OCI-LY1 (cell line): ENCODE results near the gene BANF2.

ENCODE experiments used
- H2AFZ ChIP-seq: fragments of 200-600 bp; sonication (generic), shearing (Covaris generic); 2 replicates; pipeline ENCODE4 v1.6.0; 2014; ENCODE audit warnings: antibody characterized with exemption, mild to moderate bottlenecking, low read length
- H3F3A ChIP-seq: fragments of 200-600 bp; sonication (generic), shearing (Covaris generic); 2 replicates; pipeline ENCODE4 v1.6.0; 2014; ENCODE audit warnings: mild to moderate bottlenecking, antibody characterized with exemption, low read length, moderate library complexity; ENCODE audit not compliant: insufficient read depth
- H3K27ac ChIP-seq: fragments of 200-600 bp; sonication (generic); 2 replicates; pipeline ENCODE4 v1.5.1; 2014; ENCODE audit warnings: low read length, mixed run types, mild to moderate bottlenecking, low read depth; ENCODE audit not compliant: poor library complexity, severe bottlenecking
- H3K27me3 ChIP-seq: fragments of 200-600 bp; sonication (generic); 2 replicates; pipeline ENCODE4 v1.6.0; 2014; ENCODE audit warnings: antibody characterized with exemption, mild to moderate bottlenecking, low read length, moderate library complexity; ENCODE audit not compliant: insufficient read depth
- H3K36me3 ChIP-seq: fragments of 200-600 bp; sonication (generic); 2 replicates; pipeline ENCODE4 v1.6.1; 2014; ENCODE audit warnings: mild to moderate bottlenecking, antibody characterized with exemption, low read length, moderate library complexity, mixed read lengths; ENCODE audit not compliant: insufficient read depth
- H3K4me1 ChIP-seq: fragments of 200-600 bp; sonication (generic); 2 replicates; pipeline ENCODE4 v1.5.1; 2014; ENCODE audit warnings: mild to moderate bottlenecking, low read length, moderate library complexity; ENCODE audit not compliant: insufficient read depth, severe bottlenecking
- H3K4me2 ChIP-seq: fragments of 200-600 bp; sonication (generic), shearing (Covaris generic); 2 replicates; pipeline ENCODE4 v1.6.1; 2014; ENCODE audit warnings: low read length
- H3K4me3 ChIP-seq: fragments of 200-600 bp; sonication (generic); 2 replicates; pipeline ENCODE4 v1.5.1; 2014; ENCODE audit warnings: low read length, low read depth, mild to moderate bottlenecking, mixed read lengths; ENCODE audit not compliant: poor library complexity, severe bottlenecking
- H3K79me2 ChIP-seq: fragments of 200-600 bp; shearing (Covaris generic); 2 replicates; pipeline ENCODE4 v1.6.1; 2016; ENCODE audit warnings: mixed run types, low read length, mixed read lengths; ENCODE audit not compliant: insufficient read depth
- H3K9ac ChIP-seq: fragments of 200-600 bp; sonication (generic), shearing (Covaris generic); 2 replicates; pipeline ENCODE4 v1.6.1; 2014; ENCODE audit warnings: mild to moderate bottlenecking, low read length, mixed read lengths
- H3K9me2 ChIP-seq: fragments of 200-600 bp; sonication (generic), shearing (Covaris generic); 2 replicates; pipeline ENCODE4 v1.6.1; 2014; ENCODE audit warnings: low read depth, mild to moderate bottlenecking, low read length, mixed read lengths
- H3K9me3 ChIP-seq: fragments of 200-600 bp; shearing (Covaris generic); 2 replicates; pipeline ENCODE4 v1.6.1; 2014; ENCODE audit warnings: low read length, mixed read lengths
- H4K20me1 ChIP-seq: fragments of 200-600 bp; sonication (generic), shearing (Covaris generic); 2 replicates; pipeline ENCODE4 v1.6.0; 2016; ENCODE audit warnings: mild to moderate bottlenecking, low read length; ENCODE audit not compliant: insufficient read depth
- EZH2 ChIP-seq: fragments of 200-600 bp; sonication (generic), shearing (Covaris generic); IDR thresholded peaks from 2 replicates; pipeline ENCODE4 v1.8.0; 2017; ENCODE audit warnings: borderline replicate concordance, mixed run types, mild to moderate bottlenecking, antibody characterized with exemption, low read length, moderate library complexity, mixed read lengths
- TF ChIP-seq, protein P1 (sequence below): fragments of 200-600 bp; sonication (generic), shearing (Covaris generic); IDR thresholded peaks from 2 replicates; pipeline ENCODE4 v1.5.1; 2017; ENCODE audit warnings: mild to moderate bottlenecking, antibody characterized with exemption, low read length, moderate library complexity, mixed read lengths

BANF2 gene

DNA sequence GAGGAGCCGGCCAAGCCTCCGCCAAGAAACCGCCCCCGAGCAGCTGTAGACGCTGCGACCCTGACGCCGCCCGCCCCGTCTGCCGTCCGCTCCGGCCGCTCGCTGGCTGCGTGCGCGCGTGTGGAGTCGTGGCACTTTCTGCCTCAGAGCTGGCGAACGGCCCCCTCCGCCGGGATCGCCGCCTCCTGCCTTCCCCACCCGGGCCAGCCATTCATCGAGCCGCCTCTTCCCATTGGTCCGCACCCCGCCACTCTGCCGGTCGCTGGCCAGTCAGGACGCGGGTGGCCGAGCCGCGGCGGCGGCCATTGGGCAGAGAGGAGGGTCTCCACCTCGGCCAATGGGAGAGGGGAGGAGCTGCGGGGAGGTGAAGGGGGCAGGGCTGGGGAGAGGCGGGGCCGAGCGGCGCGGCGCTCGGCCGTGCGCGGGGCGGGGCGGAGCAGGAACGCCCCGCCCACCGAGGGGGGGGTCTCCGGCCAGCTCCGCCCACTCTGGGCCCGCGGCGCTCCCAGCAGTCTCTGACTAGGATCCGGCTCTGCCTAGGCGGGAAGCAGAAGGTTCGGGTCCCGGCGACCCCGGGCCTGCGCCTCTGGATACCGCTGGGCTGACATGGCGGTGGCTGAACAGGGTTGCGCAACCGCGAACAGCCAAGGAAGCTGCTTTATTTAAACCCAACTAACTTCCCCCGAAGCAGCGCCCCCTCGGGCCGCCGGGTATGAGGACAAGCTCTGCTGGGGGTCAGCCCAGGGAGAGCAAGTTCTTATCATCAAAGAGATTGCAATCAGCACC, 17.5 kb upstream of the BANF2 start, which contains the start of gene RRBP1:
TSS of gene RRBP1 (minus strand) at position 140 of the 786 bp plus-strand sequence. CDS start 21,735 bp downstream, outside the sequence.
- Histone ChIP-seq H3K4me3 (peak within 1 kb of the TSS; percentile 68), H3K36me3 (peaks cover 6% of the 10 kb centered on the region; the same call in 1 of the 2 replicates), H3F3A (no peaks in the 10 kb centered on the region), H3K27me3 (no peaks in the 10 kb centered on the region; the same call in 1 of the 2 replicates), H3K4me1 (peaks cover 18% of the 10 kb centered on the region), H3K4me2 (peak within 1 kb of the TSS; percentile 60), H3K27ac (no peak within 1 kb of the TSS), H3K9me2 (no peaks in the 10 kb centered on the region), H3K9me3 (no peaks in the 10 kb centered on the region), H4K20me1 (no peaks in the 10 kb centered on the region), H3K79me2 (no peaks in the 10 kb centered on the region), H3K9ac (peak within 1 kb of the TSS; percentile 66), H2AFZ (peak within 1 kb of the TSS; percentile 89; the same call in 1 of the 2 replicates)
- TF ChIP-seq, protein P1, sequence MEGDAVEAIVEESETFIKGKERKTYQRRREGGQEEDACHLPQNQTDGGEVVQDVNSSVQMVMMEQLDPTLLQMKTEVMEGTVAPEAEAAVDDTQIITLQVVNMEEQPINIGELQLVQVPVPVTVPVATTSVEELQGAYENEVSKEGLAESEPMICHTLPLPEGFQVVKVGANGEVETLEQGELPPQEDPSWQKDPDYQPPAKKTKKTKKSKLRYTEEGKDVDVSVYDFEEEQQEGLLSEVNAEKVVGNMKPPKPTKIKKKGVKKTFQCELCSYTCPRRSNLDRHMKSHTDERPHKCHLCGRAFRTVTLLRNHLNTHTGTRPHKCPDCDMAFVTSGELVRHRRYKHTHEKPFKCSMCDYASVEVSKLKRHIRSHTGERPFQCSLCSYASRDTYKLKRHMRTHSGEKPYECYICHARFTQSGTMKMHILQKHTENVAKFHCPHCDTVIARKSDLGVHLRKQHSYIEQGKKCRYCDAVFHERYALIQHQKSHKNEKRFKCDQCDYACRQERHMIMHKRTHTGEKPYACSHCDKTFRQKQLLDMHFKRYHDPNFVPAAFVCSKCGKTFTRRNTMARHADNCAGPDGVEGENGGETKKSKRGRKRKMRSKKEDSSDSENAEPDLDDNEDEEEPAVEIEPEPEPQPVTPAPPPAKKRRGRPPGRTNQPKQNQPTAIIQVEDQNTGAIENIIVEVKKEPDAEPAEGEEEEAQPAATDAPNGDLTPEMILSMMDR: peak; percentile 97
- no peak for TF ChIP-seq EZH2

DNA sequence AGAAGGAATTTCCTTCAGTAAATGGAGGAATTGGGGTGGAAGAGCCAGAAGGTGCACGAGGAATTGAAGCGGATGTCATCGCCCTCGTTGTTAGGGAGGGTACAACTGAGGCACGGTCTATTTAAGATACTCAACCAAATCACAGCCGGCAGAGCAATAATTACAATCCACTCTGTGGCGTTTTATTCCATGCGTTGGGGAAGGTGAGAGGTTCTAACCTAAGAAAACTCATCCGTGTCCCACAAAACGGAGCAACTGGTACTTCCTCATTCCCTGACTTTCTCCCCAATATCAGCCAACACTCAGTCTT, 16.9 kb upstream of the BANF2 start:
- Histone ChIP-seq H3K4me2 (peak overlapping the region; percentile 60), H3K79me2 (no peaks in the 10 kb centered on the region), H4K20me1 (no peaks in the 10 kb centered on the region), H3K4me1 (peaks cover 18% of the 10 kb centered on the region), H3K27me3 (no peaks in the 10 kb centered on the region; the same call in 1 of the 2 replicates), H3K9me3 (no peaks in the 10 kb centered on the region), H3K36me3 (peaks cover 6% of the 10 kb centered on the region; the same call in 1 of the 2 replicates), H3K27ac (no peak overlapping the region), H2AFZ (peak overlapping the region; percentile 89; the same call in 1 of the 2 replicates), H3K9ac (peak overlapping the region; percentile 64), H3F3A (no peaks in the 10 kb centered on the region), H3K9me2 (no peaks in the 10 kb centered on the region), H3K4me3 (peak overlapping the region; percentile 68)
- TF ChIP-seq EZH2: no peak
- TF ChIP-seq, protein P1: no peak

DNA sequence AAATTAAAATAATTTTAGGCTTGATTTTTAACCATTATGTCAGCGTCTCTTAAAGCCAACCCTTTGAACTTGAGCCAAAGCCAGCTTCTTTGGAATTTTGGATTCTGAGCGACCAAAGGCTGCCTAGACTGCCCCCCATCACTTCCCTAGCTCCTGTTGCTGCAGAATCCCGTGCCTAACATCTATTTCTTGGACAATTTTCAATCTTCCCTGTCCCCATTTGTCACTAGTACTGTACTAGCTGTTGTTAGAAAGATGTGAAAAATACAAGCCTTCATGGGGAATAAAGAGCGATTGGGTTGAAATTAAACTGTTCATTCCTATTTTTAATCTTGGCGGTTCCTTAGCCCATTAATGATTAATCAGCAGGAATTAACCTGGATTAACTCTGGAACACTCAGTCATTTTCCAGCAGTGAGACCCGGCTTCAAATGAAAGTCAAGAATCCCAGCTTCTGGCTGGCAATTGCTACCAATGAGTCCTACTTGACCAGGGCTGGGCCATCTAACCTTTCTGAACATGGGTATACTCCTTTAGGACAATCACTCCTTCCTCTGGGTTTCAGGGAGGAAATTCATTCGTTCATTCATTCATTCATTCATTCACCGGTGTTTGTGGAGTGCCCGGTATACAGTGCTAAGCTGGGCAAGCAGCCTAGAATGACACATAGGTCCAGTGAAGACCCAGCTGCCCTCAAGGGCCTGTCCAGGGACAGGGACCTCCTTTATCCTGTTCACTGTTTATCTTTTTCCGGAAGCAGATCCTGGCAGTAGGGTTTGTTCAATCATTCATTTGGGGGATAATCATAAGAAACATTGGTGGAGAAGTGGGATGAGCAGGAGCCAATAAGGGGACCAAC, 16.3 kb upstream of the BANF2 start:
- Histone ChIP-seq H3K27ac (no peak overlapping the region), H4K20me1 (no peaks in the 10 kb centered on the region), H3K9me3 (no peaks in the 10 kb centered on the region), H3K4me2 (peak overlapping the region; percentile 60; the same call in 1 of the 2 replicates), H3K36me3 (peaks cover 2% of the 10 kb centered on the region; the same call in 1 of the 2 replicates), H2AFZ (no peak overlapping the region), H3K4me3 (no peak overlapping the region), H3K4me1 (peaks cover 18% of the 10 kb centered on the region), H3K9me2 (no peaks in the 10 kb centered on the region), H3F3A (no peaks in the 10 kb centered on the region), H3K9ac (no peak overlapping the region; the same call in 1 of the 2 replicates), H3K79me2 (no peaks in the 10 kb centered on the region), H3K27me3 (no peaks in the 10 kb centered on the region; the same call in 1 of the 2 replicates)
- TF ChIP-seq, protein P1: no peak
- TF ChIP-seq EZH2: no peak
